ENCODE data around the gene EIF2B1.

Gene EIF2B1

GRCh38 chr12:123676616-123677320 is 43.3 kb upstream of the EIF2B1 start:
- Histone ChIP-seq H3K9ac (ENCODE audit: low read length) (no peak overlapping the region), H3K36me3 (ENCODE audit: low read length) (no peaks in the 10 kb centered on the region), H3K9me2 (replicated peaks; ENCODE audit: insufficient read depth, low read length) (no peaks in the 10 kb centered on the region), H3K27me3 (ENCODE audit: low read length) (no peaks in the 10 kb centered on the region), H3K27ac (ENCODE audit: low read depth, low read length) (no peak overlapping the region), H3K4me3 (ENCODE audit: insufficient read depth, low read length, poor library complexity, severe bottlenecking) (no peak overlapping the region), H3K4me2 (ENCODE audit: low read depth, low read length, poor library complexity, severe bottlenecking) (no peak overlapping the region), H2AFZ (ENCODE audit: low read depth, low read length, severe bottlenecking) (no peak overlapping the region), H3F3A (ENCODE audit: insufficient read depth) (no peaks in the 10 kb centered on the region), H3K9me3 (ENCODE audit: insufficient read depth, low read length) (no peaks in the 10 kb centered on the region), H3K79me2 (ENCODE audit: insufficient read depth, low read length) (no peaks in the 10 kb centered on the region), H4K20me1 (ENCODE audit: low read depth, low read length) (no peaks in the 10 kb centered on the region)
- TF ChIP-seq EZH2phosphoT487 (conservative IDR thresholded peaks at IDR 0.05; ENCODE audit: low read length) (no peak), CTCF (IDR thresholded peaks at IDR 0.05; ENCODE audit: insufficient read depth, low read length, poor library complexity, severe bottlenecking) (no peak)

GRCh38 chr12:123675436-123675835 is 42.0 kb upstream of the EIF2B1 start:
- Histone ChIP-seq H3K9me3 (ENCODE audit: insufficient read depth, low read length) (no peaks in the 10 kb centered on the region), H2AFZ (ENCODE audit: low read depth, low read length, severe bottlenecking) (no peak overlapping the region), H3K9ac (ENCODE audit: low read length) (no peak overlapping the region), H3F3A (ENCODE audit: insufficient read depth) (no peaks in the 10 kb centered on the region), H3K36me3 (ENCODE audit: low read length) (no peaks in the 10 kb centered on the region), H3K79me2 (ENCODE audit: insufficient read depth, low read length) (no peaks in the 10 kb centered on the region), H3K27ac (ENCODE audit: low read depth, low read length) (no peak overlapping the region), H3K4me3 (ENCODE audit: insufficient read depth, low read length, poor library complexity, severe bottlenecking) (no peak overlapping the region), H3K4me2 (ENCODE audit: low read depth, low read length, poor library complexity, severe bottlenecking) (no peak overlapping the region), H3K27me3 (ENCODE audit: low read length) (no peaks in the 10 kb centered on the region), H3K9me2 (replicated peaks; ENCODE audit: insufficient read depth, low read length) (no peaks in the 10 kb centered on the region), H4K20me1 (ENCODE audit: low read depth, low read length) (no peaks in the 10 kb centered on the region)
- no peak for TF ChIP-seq CTCF (IDR thresholded peaks at IDR 0.05; ENCODE audit: insufficient read depth, low read length, poor library complexity, severe bottlenecking)
- no peak for TF ChIP-seq EZH2phosphoT487 (conservative IDR thresholded peaks at IDR 0.05; ENCODE audit: low read length)

GRCh38 chr12:123671876-123672275 is 38.4 kb upstream of the EIF2B1 start:
- Histone ChIP-seq H3K27ac (ENCODE audit: low read depth, low read length) (no peak overlapping the region), H4K20me1 (ENCODE audit: low read depth, low read length) (no peaks in the 10 kb centered on the region), H3K79me2 (ENCODE audit: insufficient read depth, low read length) (no peaks in the 10 kb centered on the region), H3K27me3 (ENCODE audit: low read length) (no peaks in the 10 kb centered on the region), H3K36me3 (ENCODE audit: low read length) (no peaks in the 10 kb centered on the region), H2AFZ (ENCODE audit: low read depth, low read length, severe bottlenecking) (no peak overlapping the region), H3K4me2 (ENCODE audit: low read depth, low read length, poor library complexity, severe bottlenecking) (no peak overlapping the region), H3F3A (ENCODE audit: insufficient read depth) (no peaks in the 10 kb centered on the region), H3K4me3 (ENCODE audit: insufficient read depth, low read length, poor library complexity, severe bottlenecking) (no peak overlapping the region), H3K9me2 (replicated peaks; ENCODE audit: insufficient read depth, low read length) (no peaks in the 10 kb centered on the region), H3K9me3 (ENCODE audit: insufficient read depth, low read length) (no peaks in the 10 kb centered on the region), H3K9ac (ENCODE audit: low read length) (no peak overlapping the region)
- TF ChIP-seq EZH2phosphoT487 (conservative IDR thresholded peaks at IDR 0.05; ENCODE audit: low read length) (no peak), CTCF (IDR thresholded peaks at IDR 0.05; ENCODE audit: insufficient read depth, low read length, poor library complexity, severe bottlenecking) (no peak)

Measured in SU-DHL-6 (cell line).